HG03103 (cell line): ENCODE results near the gene DNAJB13.

Source experiments
- ATAC-seq: cut with Tn5 transposase; IDR thresholded peaks from one replicate; pipeline ENCODE4 v1.9.1; 2021; ENCODE audit warnings: low read depth; ENCODE audit not compliant: unreplicated experiment

DNAJB13 gene

DNA sequence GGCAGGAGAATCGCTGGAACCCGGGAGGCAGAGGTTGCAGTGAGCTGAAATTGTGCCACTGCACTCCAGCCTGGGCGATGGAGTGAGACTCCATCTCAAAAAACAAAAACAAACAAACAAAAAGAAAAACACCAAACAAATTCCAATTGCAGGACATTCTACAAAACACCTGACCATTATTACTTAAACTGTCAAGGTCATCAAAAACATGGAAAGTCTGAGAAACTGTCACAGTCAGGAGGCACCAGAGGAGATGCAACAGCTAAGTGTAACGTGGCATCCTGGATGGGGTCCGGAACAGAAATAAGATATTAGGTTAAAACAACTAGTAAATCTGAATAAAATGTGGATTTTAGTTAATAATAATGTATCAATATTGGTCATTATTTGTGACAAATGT lies 914 bp upstream of the DNAJB13 start:
- no peak for ATAC-seq

DNA sequence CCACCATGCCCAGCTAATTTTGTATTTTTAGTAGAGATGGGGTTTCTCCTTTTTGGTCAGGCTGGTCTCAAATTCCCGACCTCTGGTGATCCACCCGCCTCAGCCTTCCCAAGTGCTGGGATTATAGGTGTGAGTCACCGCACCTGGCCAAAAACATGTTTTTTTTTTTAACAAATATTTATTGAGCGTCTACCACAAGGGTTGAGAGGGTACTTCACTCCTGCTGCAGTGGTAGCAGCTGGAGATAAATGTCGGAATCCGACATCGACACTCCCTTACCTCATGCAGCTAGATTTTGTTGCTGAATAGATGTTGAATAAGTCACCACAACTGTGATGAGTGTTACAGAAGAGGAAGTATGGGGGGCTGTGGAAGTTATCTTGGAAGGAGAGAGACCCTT lies 971 bp downstream of the DNAJB13 start:
- ATAC-seq, result no peak

- no peak for ATAC-seq
Observed at GRCh38 chr11:73956876-73957653, 6.2 kb downstream of the DNAJB13 start.

DNA sequence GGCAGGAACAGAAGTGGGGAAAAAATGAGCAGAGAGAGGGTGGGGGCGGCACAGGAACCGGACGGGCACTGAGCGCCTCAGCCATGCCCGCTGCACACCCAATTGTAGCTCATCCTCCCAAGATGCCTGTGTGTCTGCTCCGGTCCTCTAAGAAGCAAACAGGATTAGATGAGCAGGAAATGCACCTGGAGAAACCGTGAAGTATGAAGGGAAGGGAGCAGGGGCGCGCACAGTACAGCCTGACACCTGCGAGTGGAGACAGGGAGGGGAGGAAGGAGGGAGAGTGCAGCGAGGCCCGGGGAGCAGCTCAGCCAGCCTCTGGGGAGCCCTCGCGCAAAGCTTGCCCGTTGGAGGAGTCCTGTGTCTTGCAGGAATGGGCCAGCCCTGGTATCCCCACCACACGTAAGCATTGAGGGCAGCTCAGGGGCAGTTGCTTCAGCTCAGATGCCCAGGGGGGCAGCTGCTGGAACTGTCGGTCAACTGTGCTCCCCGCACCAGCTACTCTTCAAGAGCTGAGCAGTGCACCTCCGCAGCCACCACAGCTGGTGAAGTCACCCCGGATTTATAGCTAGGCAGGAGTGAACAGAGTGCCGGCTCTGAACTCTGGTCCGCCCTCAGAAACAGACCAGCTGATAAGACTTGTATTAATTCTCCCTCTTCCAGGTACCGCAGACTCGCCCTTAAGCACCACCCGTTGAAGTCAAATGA lies 7.0 kb downstream of the DNAJB13 start:
- ATAC-seq, result no peak

GRCh38 chr11:73958521-73959141 lies 7.8 kb downstream of the DNAJB13 start:
- ATAC-seq, result no peak

GRCh38 chr11:73961321-73961720 lies 10.5 kb downstream of the DNAJB13 start:
- no peak for ATAC-seq

DNA sequence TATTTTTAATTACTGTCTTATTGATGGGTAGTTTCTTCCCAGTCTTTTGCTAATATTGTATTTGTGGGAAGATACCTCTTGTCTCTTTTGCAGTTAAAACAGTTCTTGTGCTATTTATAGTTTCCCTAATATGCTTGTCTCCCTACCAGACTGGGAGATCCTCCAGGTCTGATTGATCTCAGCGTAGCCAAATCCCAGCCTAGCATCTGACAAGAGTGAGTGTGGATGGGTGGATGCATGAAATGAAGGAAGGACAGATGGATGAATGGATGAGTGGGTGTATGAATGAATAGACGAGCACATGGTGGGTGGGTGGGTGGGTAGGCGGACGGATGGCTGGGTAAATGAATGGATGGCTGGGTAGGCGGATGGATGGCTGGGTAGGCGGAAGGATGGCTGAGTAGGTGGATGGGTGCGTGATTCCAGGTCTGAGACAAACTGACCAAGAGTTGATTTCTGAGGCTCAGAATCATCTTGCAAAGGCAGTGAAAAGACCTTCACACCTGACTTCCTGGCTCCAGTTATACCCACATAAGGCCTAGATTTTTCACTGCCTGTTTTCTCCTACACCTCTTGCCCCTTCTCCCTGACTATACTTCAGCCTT lies 11.4 kb downstream of the DNAJB13 start:
- no peak for ATAC-seq

- ATAC-seq, result no peak
Observed at GRCh38 chr11:73963861-73964260, 13.0 kb downstream of the DNAJB13 start.

GRCh38 chr11:73965076-73965763 lies 14.4 kb downstream of the DNAJB13 start:
- ATAC-seq, result no peak

GRCh38 chr11:73965764-73966121 lies 14.9 kb downstream of the DNAJB13 start:
- ATAC-seq, result no peak

DNA sequence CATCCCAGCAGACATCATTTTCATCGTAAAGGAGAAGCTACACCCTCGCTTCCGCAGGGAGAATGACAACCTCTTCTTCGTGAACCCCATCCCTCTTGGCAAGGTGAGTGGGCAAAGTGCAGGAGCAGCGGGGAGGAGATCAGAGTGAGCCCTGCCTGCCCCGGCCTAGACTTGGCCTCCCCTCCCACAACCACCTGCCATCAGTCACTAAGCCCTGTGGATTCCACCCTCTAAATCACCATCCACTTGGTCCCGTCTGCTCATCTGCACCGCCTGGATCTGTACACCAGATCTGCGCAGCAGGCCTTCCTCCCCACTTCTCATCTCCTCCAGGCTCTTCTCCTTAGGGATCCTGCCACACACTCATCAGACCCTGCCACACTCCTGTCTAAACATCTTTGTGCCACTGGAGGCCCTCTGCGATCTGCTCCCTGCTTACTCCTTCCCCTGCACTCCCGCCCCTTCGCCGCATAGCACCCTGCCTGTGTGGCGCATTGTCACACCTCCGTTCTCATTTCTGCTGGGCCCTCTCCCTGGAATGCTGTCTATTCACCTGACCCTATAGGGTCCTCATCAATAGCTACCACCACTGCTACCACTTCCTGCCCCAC lies 17.6 kb downstream of the DNAJB13 start:
- ATAC-seq, result no peak

- no peak for ATAC-seq
Observed at GRCh38 chr11:73969091-73969490, 18.3 kb downstream of the DNAJB13 start.

- no peak for ATAC-seq
Observed at GRCh38 chr11:73969991-73970800, 19.4 kb downstream of the DNAJB13 start.

GRCh38 chr11:73971175-73971719 lies 20.4 kb downstream of the DNAJB13 start:
- no peak for ATAC-seq

DNA sequence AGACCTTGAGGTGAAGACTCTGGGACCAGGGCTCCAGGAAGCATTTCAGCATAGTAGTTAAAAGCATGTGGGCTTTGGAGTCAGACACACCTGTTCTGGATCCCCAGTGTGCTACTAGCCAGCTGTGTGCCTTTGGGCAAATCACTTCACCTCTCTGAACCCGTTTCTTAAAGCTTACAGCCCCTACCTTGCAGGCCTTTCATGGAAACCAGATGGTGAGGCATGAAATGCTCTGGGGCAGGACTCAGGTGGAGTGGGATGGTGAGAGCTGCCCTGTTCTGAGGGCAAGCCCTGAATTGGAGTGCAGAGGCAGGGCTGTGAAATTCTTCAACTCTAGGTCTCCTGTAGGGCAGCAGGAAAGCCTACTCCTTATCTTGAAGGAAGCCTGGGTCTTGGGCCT lies 21.4 kb downstream of the DNAJB13 start:
- ATAC-seq, result no peak

GRCh38 chr11:73972620-73973449 lies 22.0 kb downstream of the DNAJB13 start:
- no peak for ATAC-seq

GRCh38 chr11:73974604-73975478 lies 24.0 kb downstream of the DNAJB13 start:
- ATAC-seq, result no peak

- ATAC-seq, result no peak
Observed at GRCh38 chr11:73975479-73975757, 24.6 kb downstream of the DNAJB13 start.
